Smooth muscle cell (in vitro differentiated cells): ENCODE data around the gene EMC1. TPM values are rescaled to one million over a fixed set of nuclear protein-coding genes. Genes with fewer than 3 reads are reported as not detected.
"Not testable (repeated sequence)": the region's sequence is repeated elsewhere in the genome, so short reads cannot be mapped to it uniquely, and the experiment has no call there.

Source experiments
- DNase-seq: peaks from one replicate; lab custom pipeline; 2025; ENCODE audit not compliant: unreplicated experiment; lab: John Stamatoyannopoulos, UW
- H2AFZ ChIP-seq: fragments of 200-600 bp; sonication (generic); 2 replicates; pipeline ENCODE4 v1.6.0; 2016; ENCODE audit warnings: antibody characterized with exemption, low read depth, mild to moderate bottlenecking
- H3F3A ChIP-seq: fragments of 200-600 bp; sonication (generic); 2 replicates; pipeline ENCODE4 v1.6.0; 2017; ENCODE audit warnings: antibody characterized with exemption, low read depth
- H3K27ac ChIP-seq: fragments of 200-600 bp; sonication (generic); 2 replicates; pipeline ENCODE4 v1.5.1; 2016; ENCODE audit warnings: low read depth, mild to moderate bottlenecking
- H3K27me3 ChIP-seq: fragments of 200-600 bp; sonication (generic); 2 replicates; pipeline ENCODE4 v1.6.1; 2016; ENCODE audit warnings: low read depth, mild to moderate bottlenecking
- H3K36me3 ChIP-seq: fragments of 200-600 bp; sonication (generic); 2 replicates; pipeline ENCODE4 v1.5.1; 2016; ENCODE audit warnings: low read depth
- H3K4me1 ChIP-seq: fragments of 200-600 bp; sonication (generic); 2 replicates; pipeline ENCODE4 v1.5.1; 2016; ENCODE audit warnings: low read depth
- H3K4me2 ChIP-seq: fragments of 200-600 bp; sonication (generic); 2 replicates; pipeline ENCODE4 v1.6.0; 2016; ENCODE audit warnings: mild to moderate bottlenecking
- H3K4me3 ChIP-seq: fragments of 200-600 bp; sonication (generic); 2 replicates; pipeline ENCODE4 v1.5.1; 2016; ENCODE audit warnings: mild to moderate bottlenecking
- H3K79me2 ChIP-seq: fragments of 200-600 bp; sonication (generic); 2 replicates; pipeline ENCODE4 v1.6.0; 2016; ENCODE audit warnings: low read depth, mild to moderate bottlenecking
- H3K9ac ChIP-seq: fragments of 200-600 bp; sonication (generic); 2 replicates; pipeline ENCODE4 v1.6.0; 2016; ENCODE audit warnings: low read depth
- H3K9me3 ChIP-seq: fragments of 200-600 bp; sonication (generic); replicated peaks from 2 replicates; pipeline ENCODE4 v1.5.1; 2016; ENCODE audit warnings: low read depth
- H4K20me1 ChIP-seq: fragments of 200-600 bp; sonication (generic); 2 replicates; pipeline ENCODE4 v1.6.0; 2016; ENCODE audit warnings: low read depth
- CTCF ChIP-seq: fragments of 200-600 bp; sonication (generic); IDR thresholded peaks from 2 replicates; pipeline ENCODE4 v1.5.1; 2017; ENCODE audit warnings: borderline replicate concordance, mild to moderate bottlenecking, antibody characterized with exemption; ENCODE audit not compliant: insufficient read depth, poor library complexity, severe bottlenecking
- WGBS: methylation state at CpG from one replicate; pipeline ENCODE4 v1.1.7; 2016; ENCODE audit warnings: low lambda C conversion rate; 5-methylcytosine and 5-hydroxymethylcytosine counted together
- polyA plus RNA-seq: library from polyadenylated mRNA; unstranded; fragments of >200 nt; fragmentation: Nextera tagmentation; extraction: Ambion mirVana; gene quantifications from 2 replicates; pipeline ENCODE4 v1.2.1, GENCODE V29; 2016
- total RNA-seq: library from RNA; depleted of rRNA; stranded (reverse); fragments of >200 nt; gene quantifications from 2 replicates; pipeline ENCODE4 v1.2.3, GENCODE V29; 2014

EMC1 gene
- total and polyA plus RNA-seq, 2 experiments from 2014 or later: 48.8 to 54.4 TPM

- DNase-seq: no peak
- H3F3A ChIP-seq: no peaks in the 10 kb centered on the region
- 93% methylated on average over 22 of the region's 22 CpGs for WGBS
- no peak for TF ChIP-seq CTCF
- no peak overlapping the region for H2AFZ ChIP-seq
- no peak overlapping the region for H3K4me3 ChIP-seq
- H4K20me1 ChIP-seq: no peaks in the 10 kb centered on the region
- no peaks in the 10 kb centered on the region for H3K79me2 ChIP-seq
- no peaks in the 10 kb centered on the region for H3K9me3 ChIP-seq
- H3K4me2 ChIP-seq: no peak overlapping the region
- no peaks in the 10 kb centered on the region for H3K36me3 ChIP-seq
- H3K4me1 ChIP-seq: no peaks in the 10 kb centered on the region
- no peak overlapping the region for H3K9ac ChIP-seq
- H3K27me3 ChIP-seq: no peaks in the 10 kb centered on the region
- H3K27ac ChIP-seq: no peak overlapping the region
Measured at GRCh38 chr1:19273106-19273843, 22.0 kb upstream of the EMC1 start.

GRCh38 chr1:19272064-19272463, 20.7 kb upstream of the EMC1 start:
- no peak overlapping the region for H2AFZ ChIP-seq
- H3K36me3 ChIP-seq: no peaks in the 10 kb centered on the region
- H3K27ac ChIP-seq: no peak overlapping the region
- no peaks in the 10 kb centered on the region for H3K4me1 ChIP-seq
- no peaks in the 10 kb centered on the region for H3F3A ChIP-seq
- H3K4me2 ChIP-seq: no peak overlapping the region
- DNase-seq: no peak
- no peaks in the 10 kb centered on the region for H3K79me2 ChIP-seq
- H3K27me3 ChIP-seq: no peaks in the 10 kb centered on the region
- TF ChIP-seq CTCF: no peak
- no peaks in the 10 kb centered on the region for H3K9me3 ChIP-seq
- H3K9ac ChIP-seq: no peak overlapping the region
- no peak overlapping the region for H3K4me3 ChIP-seq
- H4K20me1 ChIP-seq: no peaks in the 10 kb centered on the region

- H3K27ac ChIP-seq, H4K20me1 ChIP-seq, H3K27me3 ChIP-seq, H3K36me3 ChIP-seq, H3F3A ChIP-seq, H3K79me2 ChIP-seq, DNase-seq, H3K4me1 ChIP-seq, H2AFZ ChIP-seq, H3K4me3 ChIP-seq, H3K4me2 ChIP-seq, H3K9me3 ChIP-seq, H3K9ac ChIP-seq: not testable (repeated sequence)
- 87% methylated on average over 6 of the region's 6 CpGs for WGBS
Measured at GRCh38 chr1:19270343-19270730, 19.0 kb upstream of the EMC1 start.

GRCh38 chr1:19269427-19270342, 18.4 kb upstream of the EMC1 start:
- not testable (repeated sequence) for H3K9ac ChIP-seq, DNase-seq, H3K4me3 ChIP-seq, H3K4me2 ChIP-seq, H3K27me3 ChIP-seq, H3K9me3 ChIP-seq, H2AFZ ChIP-seq, H3K36me3 ChIP-seq, H3K4me1 ChIP-seq, H3K79me2 ChIP-seq, H4K20me1 ChIP-seq, H3K27ac ChIP-seq, H3F3A ChIP-seq
- WGBS: 71% methylated on average over 8 of the region's 9 CpGs
